ENCODE data around the gene TLR4.

The TLR4 gene

DNA sequence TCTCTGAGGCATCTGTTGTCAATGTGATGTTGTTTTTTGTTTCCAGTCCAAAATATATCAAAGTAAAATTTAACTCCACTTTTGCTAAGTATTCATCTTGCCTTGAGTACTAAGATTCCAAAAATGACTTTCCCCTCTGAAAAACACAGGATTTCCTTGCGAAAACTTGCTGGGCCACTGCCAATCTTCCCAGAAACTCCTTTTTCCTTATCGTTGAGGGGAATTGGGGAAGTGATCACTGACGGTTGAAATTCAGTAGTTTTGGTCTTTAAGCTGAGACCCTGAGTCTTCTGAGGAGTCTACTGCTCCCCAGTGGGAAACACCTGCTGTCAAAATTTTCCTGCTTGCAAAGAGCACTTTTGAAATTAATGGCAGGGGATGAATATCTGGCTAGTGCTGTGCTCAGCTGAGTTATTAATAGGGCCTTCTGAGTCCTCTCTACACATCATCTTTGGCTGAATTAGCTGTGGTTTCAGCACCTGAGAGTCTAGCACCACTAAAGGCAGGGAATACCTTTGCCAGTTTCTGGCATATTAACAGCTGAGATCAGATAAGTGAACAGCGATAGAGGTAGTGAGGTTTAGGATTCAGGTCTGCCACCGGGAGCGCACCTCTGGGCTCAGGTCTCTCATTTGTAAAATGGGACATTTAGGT, 18.0 kb downstream of the TLR4 start:
- H3K27ac ChIP-seq (ENCODE audit: poor library complexity, severe bottlenecking) = no peak overlapping the region
- H3K9me3 ChIP-seq (ENCODE audit: severe bottlenecking) = no peaks in the 10 kb centered on the region
- H3K36me3 ChIP-seq (ENCODE audit: low read depth) = no peaks in the 10 kb centered on the region
- TF ChIP-seq, protein P1, sequence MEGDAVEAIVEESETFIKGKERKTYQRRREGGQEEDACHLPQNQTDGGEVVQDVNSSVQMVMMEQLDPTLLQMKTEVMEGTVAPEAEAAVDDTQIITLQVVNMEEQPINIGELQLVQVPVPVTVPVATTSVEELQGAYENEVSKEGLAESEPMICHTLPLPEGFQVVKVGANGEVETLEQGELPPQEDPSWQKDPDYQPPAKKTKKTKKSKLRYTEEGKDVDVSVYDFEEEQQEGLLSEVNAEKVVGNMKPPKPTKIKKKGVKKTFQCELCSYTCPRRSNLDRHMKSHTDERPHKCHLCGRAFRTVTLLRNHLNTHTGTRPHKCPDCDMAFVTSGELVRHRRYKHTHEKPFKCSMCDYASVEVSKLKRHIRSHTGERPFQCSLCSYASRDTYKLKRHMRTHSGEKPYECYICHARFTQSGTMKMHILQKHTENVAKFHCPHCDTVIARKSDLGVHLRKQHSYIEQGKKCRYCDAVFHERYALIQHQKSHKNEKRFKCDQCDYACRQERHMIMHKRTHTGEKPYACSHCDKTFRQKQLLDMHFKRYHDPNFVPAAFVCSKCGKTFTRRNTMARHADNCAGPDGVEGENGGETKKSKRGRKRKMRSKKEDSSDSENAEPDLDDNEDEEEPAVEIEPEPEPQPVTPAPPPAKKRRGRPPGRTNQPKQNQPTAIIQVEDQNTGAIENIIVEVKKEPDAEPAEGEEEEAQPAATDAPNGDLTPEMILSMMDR (IDR thresholded peaks at IDR 0.05; ENCODE audit: poor library complexity, severe bottlenecking) = no peak
- H3K27me3 ChIP-seq (ENCODE audit: insufficient read depth, poor library complexity, severe bottlenecking) = no peaks in the 10 kb centered on the region
- H3K4me3 ChIP-seq (ENCODE audit: severe bottlenecking) = no peak overlapping the region
- ATAC-seq (ENCODE audit: low read depth) = no peak
- no peaks in the 10 kb centered on the region for H3K4me1 ChIP-seq (ENCODE audit: insufficient read depth, poor library complexity, severe bottlenecking)
- no peak for DNase-seq (ENCODE audit: low spot score)

DNA sequence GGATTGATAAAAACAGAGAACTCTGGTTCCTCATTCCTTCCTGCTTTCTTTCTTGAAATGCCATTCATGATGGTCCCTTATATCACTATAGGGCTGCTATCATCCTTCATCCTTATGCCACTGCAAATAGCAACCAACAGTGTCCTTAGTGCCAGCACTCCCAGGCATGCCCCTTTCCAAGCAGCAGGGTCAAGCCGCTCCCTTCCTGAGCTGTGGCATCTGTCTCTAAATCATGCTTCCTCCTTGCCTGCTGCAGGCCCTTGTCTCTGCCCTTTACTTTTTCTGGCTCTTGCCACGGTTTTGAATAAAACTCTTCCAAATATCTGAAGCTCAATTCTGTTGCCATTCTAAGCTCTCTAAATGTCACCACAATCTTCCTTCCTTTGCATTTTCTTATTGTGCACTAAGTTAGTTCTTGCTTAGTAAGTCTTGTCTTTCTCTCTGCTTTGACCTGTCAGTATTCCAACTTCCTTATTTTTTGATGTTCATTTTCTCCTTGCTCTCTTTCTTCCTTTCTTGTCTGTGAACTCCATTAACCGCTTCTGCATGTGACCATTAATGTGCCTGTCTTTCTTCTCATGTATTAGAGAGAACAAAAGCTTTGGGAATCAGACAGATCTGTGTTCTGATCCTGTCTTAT, 19.9 kb downstream of the TLR4 start:
- H3K9me3 ChIP-seq (ENCODE audit: severe bottlenecking) = no peaks in the 10 kb centered on the region
- ATAC-seq (ENCODE audit: low read depth) = no peak
- H3K4me1 ChIP-seq (ENCODE audit: insufficient read depth, poor library complexity, severe bottlenecking) = no peaks in the 10 kb centered on the region
- H3K27ac ChIP-seq (ENCODE audit: poor library complexity, severe bottlenecking) = no peak overlapping the region
- TF ChIP-seq, protein P1 (IDR thresholded peaks at IDR 0.05; ENCODE audit: poor library complexity, severe bottlenecking) = no peak
- H3K36me3 ChIP-seq (ENCODE audit: low read depth) = no peaks in the 10 kb centered on the region
- no peak for DNase-seq (ENCODE audit: low spot score)
- H3K27me3 ChIP-seq (ENCODE audit: insufficient read depth, poor library complexity, severe bottlenecking) = no peaks in the 10 kb centered on the region
- no peak overlapping the region for H3K4me3 ChIP-seq (ENCODE audit: severe bottlenecking)

DNA sequence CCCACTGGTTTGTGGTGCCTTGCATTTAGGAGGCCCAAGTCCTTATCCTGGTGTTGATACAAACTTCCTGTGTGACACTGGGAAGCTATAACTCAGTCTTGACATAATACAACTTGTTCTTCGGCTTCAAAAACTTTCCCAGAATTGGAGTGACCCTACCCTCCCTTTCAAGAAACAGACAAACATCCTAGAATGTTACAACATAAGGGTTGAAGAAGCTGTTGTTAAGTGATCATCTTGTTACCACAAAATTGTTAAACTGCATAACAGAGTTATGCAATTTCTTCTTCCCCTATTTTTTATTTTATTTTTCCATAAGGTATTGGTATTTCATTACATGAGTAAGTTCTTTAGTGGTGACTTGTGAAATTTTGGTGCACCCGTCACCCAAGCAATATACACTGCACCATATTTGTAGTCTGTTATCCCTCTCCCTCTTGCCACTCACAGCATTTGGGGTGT, 21.3 kb downstream of the TLR4 start:
- Histone ChIP-seq H3K27me3 (ENCODE audit: insufficient read depth, poor library complexity, severe bottlenecking) (no peaks in the 10 kb centered on the region), H3K27ac (ENCODE audit: poor library complexity, severe bottlenecking) (no peak overlapping the region), H3K9me3 (ENCODE audit: severe bottlenecking) (no peaks in the 10 kb centered on the region), H3K36me3 (ENCODE audit: low read depth) (no peaks in the 10 kb centered on the region), H3K4me3 (ENCODE audit: severe bottlenecking) (no peak overlapping the region), H3K4me1 (ENCODE audit: insufficient read depth, poor library complexity, severe bottlenecking) (no peaks in the 10 kb centered on the region)
- DNase-seq (ENCODE audit: low spot score) (no peak), ATAC-seq (ENCODE audit: low read depth) (no peak)
- TF ChIP-seq, protein P1 (IDR thresholded peaks at IDR 0.05; ENCODE audit: poor library complexity, severe bottlenecking) = no peak

DNA sequence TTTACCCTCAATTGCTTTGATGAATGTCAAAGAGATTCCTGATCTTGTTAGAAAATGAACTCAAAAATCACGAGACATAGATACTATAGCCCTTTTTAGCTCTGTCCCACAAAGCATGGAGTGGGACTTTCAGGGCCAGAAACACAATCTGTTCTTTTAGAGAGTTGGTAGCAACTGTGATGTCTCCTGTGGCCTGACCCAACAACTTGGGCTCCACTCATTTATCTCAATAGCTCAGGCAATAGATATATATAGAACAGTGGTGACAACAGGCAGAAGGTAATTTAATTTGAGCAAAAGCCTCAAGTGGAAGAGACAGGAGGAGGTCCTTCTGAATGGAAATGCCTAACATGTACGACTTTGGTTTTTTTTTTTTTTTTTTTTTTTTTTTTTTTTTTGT, 25.2 kb downstream of the TLR4 start:
- Histone ChIP-seq H3K4me3 (ENCODE audit: severe bottlenecking) (no peak overlapping the region), H3K9me3 (ENCODE audit: severe bottlenecking) (no peaks in the 10 kb centered on the region), H3K4me1 (ENCODE audit: insufficient read depth, poor library complexity, severe bottlenecking) (peaks cover 2% of the 10 kb centered on the region), H3K36me3 (ENCODE audit: low read depth) (no peaks in the 10 kb centered on the region), H3K27ac (ENCODE audit: poor library complexity, severe bottlenecking) (no peak overlapping the region), H3K27me3 (ENCODE audit: insufficient read depth, poor library complexity, severe bottlenecking) (no peaks in the 10 kb centered on the region)
- TF ChIP-seq, protein P1 (IDR thresholded peaks at IDR 0.05; ENCODE audit: poor library complexity, severe bottlenecking) = no peak
- ATAC-seq (ENCODE audit: low read depth) = no peak
- DNase-seq (ENCODE audit: low spot score) = no peak

DNA sequence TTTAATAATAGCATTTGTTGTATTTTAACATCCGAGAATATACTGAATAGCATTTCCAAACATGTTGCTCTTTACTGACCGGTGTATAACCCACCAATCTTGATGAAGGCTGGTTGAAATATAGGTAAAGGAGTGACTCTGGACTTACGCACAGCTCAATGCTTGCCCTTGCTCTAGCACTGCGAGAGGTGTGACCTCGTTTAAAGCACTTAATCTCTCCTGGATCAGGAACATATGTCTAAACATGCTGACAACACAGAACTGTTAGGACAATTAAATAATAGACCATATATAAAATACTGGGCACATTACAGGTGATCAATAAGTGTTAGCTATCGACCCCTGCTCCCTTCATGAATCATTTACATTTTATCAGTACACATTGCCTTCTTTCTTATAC, 28.3 kb downstream of the TLR4 start:
- H3K4me1 ChIP-seq (ENCODE audit: insufficient read depth, poor library complexity, severe bottlenecking) = peaks cover 3% of the 10 kb centered on the region
- no peaks in the 10 kb centered on the region for H3K9me3 ChIP-seq (ENCODE audit: severe bottlenecking)
- H3K4me3 ChIP-seq (ENCODE audit: severe bottlenecking) = no peak overlapping the region
- no peak for DNase-seq (ENCODE audit: low spot score)
- H3K27ac ChIP-seq (ENCODE audit: poor library complexity, severe bottlenecking) = no peak overlapping the region
- no peaks in the 10 kb centered on the region for H3K36me3 ChIP-seq (ENCODE audit: low read depth)
- no peaks in the 10 kb centered on the region for H3K27me3 ChIP-seq (ENCODE audit: insufficient read depth, poor library complexity, severe bottlenecking)
- TF ChIP-seq, protein P1 (IDR thresholded peaks at IDR 0.05; ENCODE audit: poor library complexity, severe bottlenecking) = no peak
- no peak for ATAC-seq (ENCODE audit: low read depth)

All from RWPE2 (cell line).